ENCODE data around the gene PRDM1. TPM values are rescaled to one million over a fixed set of nuclear protein-coding genes. Genes with fewer than 3 reads are reported as not detected.

Gene PRDM1
- total and polyA plus RNA-seq, 2 of the 13 experiments (the other 11 are each of a cell fraction or from before 2014, with no cell fraction given), result 0.13 TPM; not detected in 1

- peaks cover 3 to 18% of the 10 kb centered on the region in 2 experiments; a peak in 1 of 5 replicates for H3K27me3 ChIP-seq (ENCODE audit: control insufficient read depth in 1 of 2, insufficient read depth in 2 of 2, low read length in 2 of 2)
- H3K9me3 ChIP-seq (ENCODE audit: low read length), result no peaks in the 10 kb centered on the region
- H2AFZ ChIP-seq (ENCODE audit: low read length), result no peak overlapping the region
- no peak for ATAC-seq
- no TSS peak for BruUV-seq (replicated peaks)
- H3K4me2 ChIP-seq (ENCODE audit: low read depth, low read length), result no peak overlapping the region
- in situ Hi-C loops (cut with HindIII; ENCODE audit: extremely low pct_ligation_motif_present, low pct_unique_long_range_greater_than_20kb) (no loop called here), intact Hi-C loops (cut with micrococcal nuclease; ENCODE audit: unreplicated experiment) (no loop called here)
- no peak overlapping the region for H3K27ac ChIP-seq (ENCODE audit: extremely low read length, insufficient read depth, low read length)
- H3K36me3 ChIP-seq (replicated peaks in 1 of 2; ENCODE audit: control insufficient read depth in 1 of 2, insufficient read depth in 2 of 2, low read length in 2 of 2), result no peaks in the 10 kb centered on the region
- DNase-seq (ENCODE audit: low spot score), result no peak
- H3K79me2 ChIP-seq (ENCODE audit: insufficient read depth, low read length), result no peaks in the 10 kb centered on the region
- no peak overlapping the region for H3K4me3 ChIP-seq (replicated peaks in 1 of 3; ENCODE audit: insufficient read depth in 1 of 3, low read depth in 2 of 3, low read length in 3 of 3)
- ChIA-PET POLR2A (no interaction called here), CTCF (ENCODE audit: low intra/inter-chr PET ratio, low total read pairs) (no interaction called here)
- no peak overlapping the region for H3K9ac ChIP-seq (ENCODE audit: insufficient read depth, low read depth, low read length)
- no peak for FAIRE-seq
- no peak for TF ChIP-seq SIX4 (CRISPR knock-in tag; IDR thresholded peaks at IDR 0.05)
- no peak for TF ChIP-seq AFF4 (CRISPR knock-in tag; IDR thresholded peaks at IDR 0.05)
- no peak for TF ChIP-seq ZHX2 (IDR thresholded peaks at IDR 0.05; ENCODE audit: low read depth)
- TF ChIP-seq ZHX2 (CRISPR knock-in tag; IDR thresholded peaks at IDR 0.05; ENCODE audit: borderline replicate concordance), result no peak
- no peaks in the 10 kb centered on the region for H3K4me1 ChIP-seq (ENCODE audit: insufficient read depth, low read length)
- no peaks in the 10 kb centered on the region for H4K20me1 ChIP-seq (ENCODE audit: insufficient read depth, low read length)
- 8% methylated on average over 3 of the region's 3 CpGs for WGBS (ENCODE audit: low lambda C conversion rate)
Observed at GRCh38 chr6:106064142-106064541, 22.0 kb upstream of the PRDM1 start.
